ENCODE measurements around the gene NCOA1. TPM values are rescaled to one million over a fixed set of nuclear protein-coding genes. Genes with fewer than 3 reads are reported as not detected.

Gene NCOA1
- total and polyA plus RNA-seq, 2 experiments from 2014 or later = 32.5 to 51.7 TPM

GRCh38 chr2:24538720-24539119 is 47.7 kb downstream of the NCOA1 start:
- Histone ChIP-seq H2AFZ (no peak overlapping the region), H3K4me2 (no peak overlapping the region), H3K27ac (no peak overlapping the region), H4K20me1 (ENCODE audit: insufficient read depth, poor library complexity, severe bottlenecking) (peaks cover 2% of the 10 kb centered on the region), H3K79me2 (peaks cover 77% of the 10 kb centered on the region), H3K9me2 (replicated peaks; ENCODE audit: insufficient read depth) (no peaks in the 10 kb centered on the region), H3K4me3 (no peak overlapping the region), H3K4me1 (ENCODE audit: insufficient read depth) (peaks cover 7% of the 10 kb centered on the region), H3K27me3 (no peaks in the 10 kb centered on the region), H3K9me3 (ENCODE audit: low read depth) (peaks cover 7% of the 10 kb centered on the region), H3K36me3 (replicated peaks; ENCODE audit: insufficient read depth, low read depth) (no peaks in the 10 kb centered on the region)
- WGBS (ENCODE audit: low lambda C conversion rate, missing lambda C conversion rate) = 96% methylated on average over 4 of the region's 4 CpGs
- no peak for TF ChIP-seq EZH2phosphoT487 (IDR thresholded peaks at IDR 0.05; ENCODE audit: low read depth, severe bottlenecking, unreplicated experiment)
- TF ChIP-seq EZH2 (IDR thresholded peaks at IDR 0.05; ENCODE audit: borderline replicate concordance) = no peak
- no peak for TF ChIP-seq CTCF (IDR thresholded peaks at IDR 0.05; ENCODE audit: poor library complexity)
- DNase-seq (ENCODE audit: low spot score) = no peak

- H3K9me3 ChIP-seq (ENCODE audit: low read depth) = peaks cover 7% of the 10 kb centered on the region
- H3K27me3 ChIP-seq = no peaks in the 10 kb centered on the region
- H4K20me1 ChIP-seq (ENCODE audit: insufficient read depth, poor library complexity, severe bottlenecking) = peaks cover 2% of the 10 kb centered on the region
- peaks cover 7% of the 10 kb centered on the region for H3K4me1 ChIP-seq (ENCODE audit: insufficient read depth)
- no peak for DNase-seq (ENCODE audit: low spot score)
- no peaks in the 10 kb centered on the region for H3K36me3 ChIP-seq (replicated peaks; ENCODE audit: insufficient read depth, low read depth)
- H3K79me2 ChIP-seq = peaks cover 81% of the 10 kb centered on the region
- no peak overlapping the region for H3K4me3 ChIP-seq
- WGBS (ENCODE audit: low lambda C conversion rate, missing lambda C conversion rate) = 100% methylated on average over 1 of the region's 1 CpG
- H3K9me2 ChIP-seq (replicated peaks; ENCODE audit: insufficient read depth) = no peaks in the 10 kb centered on the region
- no peak overlapping the region for H2AFZ ChIP-seq
- no peak overlapping the region for H3K4me2 ChIP-seq
- TF ChIP-seq EZH2 (IDR thresholded peaks at IDR 0.05; ENCODE audit: borderline replicate concordance) = no peak
- no peak for TF ChIP-seq CTCF (IDR thresholded peaks at IDR 0.05; ENCODE audit: poor library complexity)
- TF ChIP-seq EZH2phosphoT487 (IDR thresholded peaks at IDR 0.05; ENCODE audit: low read depth, severe bottlenecking, unreplicated experiment) = no peak
- peak overlapping the region; percentile 5 for H3K27ac ChIP-seq
Measured at GRCh38 chr2:24539258-24539657, 48.2 kb downstream of the NCOA1 start.

GRCh38 chr2:24540011-24540477 is 49.0 kb downstream of the NCOA1 start:
- H3K9me2 ChIP-seq (replicated peaks; ENCODE audit: insufficient read depth) = no peaks in the 10 kb centered on the region
- H3K27me3 ChIP-seq = no peaks in the 10 kb centered on the region
- H3K4me3 ChIP-seq = no peak overlapping the region
- H2AFZ ChIP-seq = no peak overlapping the region
- 42% methylated on average over 2 of the region's 2 CpGs for WGBS (ENCODE audit: low lambda C conversion rate, missing lambda C conversion rate)
- H3K4me1 ChIP-seq (ENCODE audit: insufficient read depth) = peaks cover 7% of the 10 kb centered on the region
- H3K4me2 ChIP-seq = no peak overlapping the region
- peaks cover 7% of the 10 kb centered on the region for H3K9me3 ChIP-seq (ENCODE audit: low read depth)
- H4K20me1 ChIP-seq (ENCODE audit: insufficient read depth, poor library complexity, severe bottlenecking) = peaks cover 2% of the 10 kb centered on the region
- no peak for DNase-seq (ENCODE audit: low spot score)
- TF ChIP-seq CTCF (IDR thresholded peaks at IDR 0.05; ENCODE audit: poor library complexity) (no peak), EZH2phosphoT487 (IDR thresholded peaks at IDR 0.05; ENCODE audit: low read depth, severe bottlenecking, unreplicated experiment) (no peak), EZH2 (IDR thresholded peaks at IDR 0.05; ENCODE audit: borderline replicate concordance) (no peak)
- H3K79me2 ChIP-seq = peaks cover 86% of the 10 kb centered on the region
- H3K27ac ChIP-seq = peak overlapping the region; percentile 5
- no peaks in the 10 kb centered on the region for H3K36me3 ChIP-seq (replicated peaks; ENCODE audit: insufficient read depth, low read depth)

- Histone ChIP-seq H3K9me2 (replicated peaks; ENCODE audit: insufficient read depth) (no peaks in the 10 kb centered on the region), H3K4me2 (no peak overlapping the region), H3K79me2 (peaks cover 86% of the 10 kb centered on the region), H3K27ac (no peak overlapping the region), H3K27me3 (no peaks in the 10 kb centered on the region), H2AFZ (no peak overlapping the region), H3K4me3 (no peak overlapping the region), H3K9me3 (ENCODE audit: low read depth) (peaks cover 7% of the 10 kb centered on the region), H4K20me1 (ENCODE audit: insufficient read depth, poor library complexity, severe bottlenecking) (peaks cover 2% of the 10 kb centered on the region), H3K4me1 (ENCODE audit: insufficient read depth) (peaks cover 7% of the 10 kb centered on the region), H3K36me3 (replicated peaks; ENCODE audit: insufficient read depth, low read depth) (no peaks in the 10 kb centered on the region)
- no peak for DNase-seq (ENCODE audit: low spot score)
- TF ChIP-seq EZH2 (IDR thresholded peaks at IDR 0.05; ENCODE audit: borderline replicate concordance) = no peak
- no peak for TF ChIP-seq CTCF (IDR thresholded peaks at IDR 0.05; ENCODE audit: poor library complexity)
- TF ChIP-seq EZH2phosphoT487 (IDR thresholded peaks at IDR 0.05; ENCODE audit: low read depth, severe bottlenecking, unreplicated experiment) = no peak
Measured at GRCh38 chr2:24541621-24542020, 50.6 kb downstream of the NCOA1 start.
